NCI-H187 (cell line): Measurements from ENCODE around the gene NOP10.

ENCODE experiments used
- DNase-seq, 2 experiments: peaks; one replicate each; lab custom pipeline; 2025; lab: John Stamatoyannopoulos, UW

The NOP10 gene

DNA sequence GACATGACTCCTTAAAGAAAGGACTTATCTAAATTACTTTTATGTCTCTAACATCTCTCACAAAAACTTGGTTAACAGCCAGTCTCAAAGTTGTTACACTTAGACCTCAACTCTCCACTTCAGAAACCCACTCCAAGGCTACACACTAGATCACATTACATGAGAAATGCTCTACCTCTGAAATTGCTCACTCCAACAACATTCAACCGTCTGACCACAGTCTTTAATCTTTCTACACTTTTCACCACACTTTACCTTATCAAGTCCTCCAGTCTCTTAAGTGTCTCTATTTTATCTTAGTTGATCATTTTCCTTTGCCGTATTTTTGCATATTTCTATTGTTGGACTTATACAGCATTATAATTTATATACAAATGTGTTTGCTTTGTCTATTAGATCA lies 11.1 kb downstream of the NOP10 start:
- DNase-seq, result no peak

GRCh38 chr15:34330279-34330678 lies 12.7 kb downstream of the NOP10 start:
- no peak for DNase-seq

- no peak for DNase-seq
Measured at GRCh38 chr15:34329006-34329405, 13.9 kb downstream of the NOP10 start.

DNA sequence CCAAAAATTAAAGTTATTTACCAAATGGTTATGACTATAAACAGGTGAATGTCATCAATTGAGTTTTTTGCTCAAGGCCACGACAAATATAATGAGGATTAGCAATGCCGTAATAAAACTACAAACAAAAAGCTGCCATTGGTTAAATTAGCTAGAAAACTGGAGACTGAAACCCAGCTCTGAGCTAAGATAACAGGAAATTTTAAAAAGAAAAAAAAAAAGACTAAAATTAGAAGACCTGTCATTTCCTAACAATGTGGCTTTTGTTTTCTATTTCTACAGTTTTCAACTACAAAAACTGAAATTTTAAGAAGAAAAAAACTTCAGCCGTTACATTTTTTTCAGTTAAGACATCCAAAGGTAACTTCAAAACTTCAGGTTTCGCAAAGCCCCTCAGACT lies 15.0 kb downstream of the NOP10 start:
- no peak for DNase-seq

DNA sequence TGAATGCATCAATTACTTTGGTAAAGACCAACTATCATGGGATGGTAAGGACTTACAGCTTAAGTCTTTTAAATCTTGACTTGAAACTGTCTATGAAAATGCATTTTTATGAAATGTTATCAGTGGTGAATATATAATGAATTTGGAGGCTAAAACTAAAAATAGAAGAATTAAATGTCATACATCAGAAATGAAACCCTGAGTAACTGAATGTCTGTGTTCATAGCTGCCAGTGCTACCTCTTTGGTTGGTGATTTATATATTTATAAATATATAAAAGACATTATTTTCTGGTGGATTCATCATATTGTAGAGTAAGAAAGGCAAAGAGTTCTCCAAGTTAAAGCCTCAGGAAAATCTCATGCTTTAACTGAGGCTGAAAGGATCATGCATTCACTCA lies 17.6 kb downstream of the NOP10 start:
- no peak for DNase-seq

DNA sequence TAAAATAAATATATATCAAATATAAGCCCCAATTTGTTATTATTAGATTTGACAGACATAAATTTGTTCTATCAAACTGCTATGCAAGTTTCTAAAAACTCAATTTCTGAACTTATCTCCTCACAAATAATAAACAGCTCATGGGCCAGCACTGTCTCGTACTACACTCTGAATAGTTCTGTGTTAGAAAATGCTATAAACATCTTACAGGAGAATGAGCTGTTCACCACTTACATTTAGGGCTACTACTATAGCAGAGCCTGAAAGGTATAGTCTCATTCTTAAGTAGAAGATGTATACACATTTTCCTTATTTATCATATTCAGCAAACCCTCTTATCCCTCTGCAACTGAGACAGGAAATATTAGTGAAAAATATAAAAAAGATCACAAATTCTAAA lies 18.0 kb downstream of the NOP10 start:
- no peak for DNase-seq

DNA sequence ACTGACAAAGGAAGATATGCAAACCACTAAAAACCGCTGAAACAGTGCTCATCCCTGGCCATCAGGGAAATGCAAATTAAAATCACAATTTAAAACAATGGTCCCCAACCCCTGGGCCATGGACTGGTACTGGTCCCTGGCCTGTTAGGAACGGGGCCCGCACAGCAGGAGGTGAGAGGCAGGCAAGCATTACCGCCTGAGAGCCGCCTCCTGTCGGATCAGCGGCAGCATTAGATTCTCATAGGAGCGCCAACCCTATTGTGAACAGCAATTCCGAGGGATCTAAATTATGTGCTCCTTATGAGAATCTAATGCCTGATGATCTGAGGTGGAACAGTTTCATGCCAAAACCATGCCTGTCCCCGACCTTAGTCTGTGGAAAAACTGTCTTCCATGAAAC lies 19.7 kb downstream of the NOP10 start:
- DNase-seq, result no peak

DNA sequence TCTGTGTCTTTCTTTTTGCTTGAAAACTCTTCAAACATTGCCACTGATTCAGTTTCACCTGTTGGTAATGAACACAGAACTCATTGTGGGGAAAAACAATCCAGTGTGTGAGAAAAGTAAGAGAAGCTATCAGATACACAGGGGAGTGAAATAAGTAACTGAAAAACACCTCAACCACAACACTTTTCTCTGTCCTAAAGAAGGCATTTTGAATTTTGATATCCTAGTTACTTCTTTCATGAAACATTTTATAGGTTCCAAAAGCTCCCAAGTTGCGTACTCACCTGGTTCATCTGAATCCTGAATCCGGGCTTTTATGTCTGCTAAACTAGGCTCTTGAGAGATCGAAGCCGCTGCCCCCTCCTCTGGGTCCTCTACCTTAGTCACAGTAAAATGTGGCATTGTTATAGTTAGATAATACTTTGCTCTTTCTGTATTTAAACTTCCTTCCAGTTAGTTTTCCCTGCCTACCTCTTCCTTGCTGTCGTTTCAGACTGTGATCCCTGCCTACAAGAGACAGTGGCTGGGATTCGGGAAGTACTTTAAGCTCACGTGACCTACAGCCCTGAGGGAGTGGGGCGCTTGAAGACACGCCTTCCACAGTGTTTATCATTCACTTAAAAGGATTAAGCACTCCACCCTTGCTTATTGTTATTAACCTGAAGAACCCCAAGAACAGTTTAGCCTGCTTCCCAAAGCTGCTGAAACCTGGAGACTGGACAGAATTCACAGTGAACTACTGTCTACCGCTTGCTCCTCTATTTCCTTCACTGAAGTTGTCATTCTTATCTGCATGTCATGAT lies 24.5 kb downstream of the NOP10 start:
- no peak for DNase-seq

GRCh38 chr15:34314491-34315490 lies 28.1 kb downstream of the NOP10 start:
- no peak for DNase-seq

DNA sequence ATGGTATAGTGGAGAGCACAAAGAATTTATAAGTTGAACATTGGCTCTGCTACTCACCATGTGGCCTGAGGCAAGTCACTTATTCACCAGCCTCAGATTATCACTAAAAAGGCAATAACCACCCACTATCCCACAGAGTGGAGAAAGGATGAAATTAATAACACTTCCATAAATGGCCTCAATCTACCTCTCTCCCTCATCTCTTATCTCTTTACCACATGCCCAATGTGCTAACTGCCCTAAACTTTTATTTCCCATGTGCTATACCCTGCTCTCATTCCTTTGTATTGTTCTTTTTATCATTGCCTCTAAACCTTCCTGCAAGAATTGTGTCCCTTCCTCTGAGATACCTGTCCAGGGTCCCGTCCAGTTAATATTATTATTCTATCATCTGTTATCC lies 31.4 kb downstream of the NOP10 start:
- DNase-seq, result no peak

GRCh38 chr15:34304613-34305012 lies 38.3 kb downstream of the NOP10 start:
- no peak for DNase-seq

DNA sequence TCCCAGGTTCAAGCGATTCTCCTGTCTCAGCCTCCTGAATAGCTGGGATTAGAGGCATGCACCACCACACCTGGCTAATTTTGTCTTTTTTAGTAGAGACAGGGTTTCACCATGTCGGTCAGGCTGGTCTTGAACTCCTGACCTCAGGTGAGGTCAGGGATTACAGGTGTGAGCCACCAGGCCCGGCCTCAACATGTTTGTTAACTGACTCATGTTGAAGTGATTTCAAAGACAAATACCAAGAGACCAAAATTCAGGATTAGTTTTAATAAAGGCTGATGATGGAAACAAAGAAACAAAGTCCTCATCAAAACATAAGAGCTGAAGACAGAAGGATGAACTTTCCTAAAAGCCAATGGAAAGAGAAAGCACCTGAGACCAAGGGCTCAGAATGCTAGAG lies 41.9 kb downstream of the NOP10 start:
- DNase-seq, result no peak

DNA sequence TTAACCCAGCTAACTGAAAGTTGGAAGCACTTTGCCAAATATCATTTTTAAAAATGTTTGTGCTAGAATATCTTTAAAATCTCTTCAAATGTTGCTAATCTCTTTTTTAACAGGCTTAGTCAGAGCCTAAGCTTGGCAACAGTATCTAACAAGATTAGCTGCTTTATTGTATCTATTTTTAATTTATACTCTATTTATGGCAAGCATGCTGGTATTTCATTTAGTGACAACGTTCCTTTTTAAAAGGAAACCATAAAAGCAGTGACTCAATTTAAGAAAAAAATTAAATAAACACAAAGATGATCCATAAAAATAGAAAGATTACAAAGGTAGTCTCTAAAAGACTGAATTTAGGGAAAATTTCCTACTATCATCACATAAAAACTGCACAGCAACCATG lies 45.9 kb downstream of the NOP10 start:
- no peak for DNase-seq

GRCh38 chr15:34292621-34293020 lies 50.3 kb downstream of the NOP10 start:
- DNase-seq, result no peak
